H1 (cell line): Measurements from ENCODE around the gene APBA2. TPM values are rescaled to one million over a fixed set of nuclear protein-coding genes. Genes with fewer than 3 reads are reported as not detected.

Source experiments
- ATF3 ChIP-seq: IDR thresholded peaks from 2 replicates; pipeline ENCODE4 v1.6.1; 2011; ENCODE audit warnings: low read depth, mild to moderate bottlenecking, low read length; ENCODE audit not compliant: insufficient read depth
- BACH1 ChIP-seq: IDR thresholded peaks from 2 replicates; pipeline ENCODE4 v1.6.1; 2012; ENCODE audit warnings: low read length, improper control_type of control experiment
- CHD7 ChIP-seq: fragments of 300-600 bp; sonication (generic); IDR thresholded peaks from 2 replicates; pipeline ENCODE4 v1.7.1; 2012; ENCODE audit warnings: low read length, moderate library complexity, mild to moderate bottlenecking, inconsistent platforms; ENCODE audit not compliant: insufficient replicate concordance
- GABPA ChIP-seq: IDR thresholded peaks from 2 replicates; pipeline ENCODE4 v1.6.1; 2011; ENCODE audit warnings: mild to moderate bottlenecking, low read length, moderate library complexity, borderline replicate concordance; ENCODE audit not compliant: insufficient read depth
- GTF2F1 ChIP-seq: IDR thresholded peaks from 2 replicates; pipeline ENCODE4 v1.6.1; 2012; ENCODE audit warnings: low read depth, low read length, improper control_type of control experiment, borderline replicate concordance
- MAFK ChIP-seq: IDR thresholded peaks from 2 replicates; pipeline ENCODE4 v1.6.1; 2012; ENCODE audit warnings: low read depth, mild to moderate bottlenecking, improper control_type of control experiment, low read length
- PHF8 ChIP-seq: fragments of 200-600 bp; sonication (generic); conservative IDR thresholded peaks from 2 replicates; pipeline ENCODE4 v1.7.1; 2012; ENCODE audit warnings: low read depth, mild to moderate bottlenecking, inconsistent platforms, low read length, moderate library complexity
- POU5F1 ChIP-seq: IDR thresholded peaks from 2 replicates; pipeline ENCODE4 v1.6.1; 2011; ENCODE audit warnings: low read depth, mild to moderate bottlenecking, low read length, moderate library complexity
- SP1 ChIP-seq: IDR thresholded peaks from 2 replicates; pipeline ENCODE4 v1.6.1; 2011; ENCODE audit warnings: low read depth, low read length
- TAF1 ChIP-seq: IDR thresholded peaks from 2 replicates; pipeline ENCODE4 v1.6.1; 2011; ENCODE audit warnings: mild to moderate bottlenecking, low read depth, low read length
- USF2 ChIP-seq: IDR thresholded peaks from 2 replicates; pipeline ENCODE4 v1.6.1; 2011; ENCODE audit warnings: low read length, improper control_type of control experiment
- polyA plus RNA-seq, 7 experiments: library from polyadenylated mRNA; depleted of rRNA in 3 of 7; stranded (reverse) in 5 of 7; unstranded in 2 of 7; fragments of >200 nt in 5 of 7; fragments of 200-250 nt in 2 of 7; gene quantifications; 1 replicate in 5 of 7; 2 replicates in 1 of 7; 4 replicates in 1 of 7; pipeline versions ENCODE4 v1.2.1 to v1.2.3, GENCODE V29; 2011 to 2013; ENCODE audit warnings: missing spikeins in 2 of 7, mixed read lengths in 2 of 7
- total RNA-seq: library from RNA; stranded (reverse); fragmentation: NEBNext Ultra II Directional; extraction: Animal tissue kit (Norgen Biotek cat#: 25700); gene quantifications from 2 replicates; pipeline ENCODE4 v1.2.1, GENCODE V29; 2021

The APBA2 gene
- total and polyA plus RNA-seq, 2 of the 8 experiments (the other 6 are each of a cell fraction or from before 2014, with no cell fraction given): 15.5 to 19.0 TPM

- TF ChIP-seq CHD7 (no peak), PHF8 (no peak), GTF2F1 (no peak), ATF3 (no peak), BACH1 (no peak), USF2 (no peak), SP1 (no peak), TAF1 (no peak), MAFK (no peak), GABPA (no peak), POU5F1 (no peak)
Measured at GRCh38 chr15:28986108-28986507, 100.3 kb downstream of the APBA2 start (continued).
